Measurements from ENCODE around the gene TMEM235. TPM values are rescaled to one million over a fixed set of nuclear protein-coding genes. Genes with fewer than 3 reads are reported as not detected.

Gene TMEM235
- total and polyA plus RNA-seq, 2 donors (not counting 3 experiments of a cell fraction or from before 2014, with no cell fraction given), result 0.04 to 0.38 TPM

- dilution Hi-C loops (cut with MboI; ENCODE audit: extremely low pct_ligation_motif_present, low sequenced_read_pairs) (no loop called here), intact Hi-C loops (cut with micrococcal nuclease) (no loop called here)
- ChIA-PET POLR2A (no interaction called here), CTCF (interaction anchor here (1.6 kb wide), 1 partner anchor 33 kb away, joined by 4 read pairs; no protein-coding TSS in a partner anchor)
- H3K9me3 ChIP-seq (replicated peaks; ENCODE audit: control insufficient read depth, insufficient read depth, low read length), result no peaks in the 10 kb centered on the region
- H2AFZ ChIP-seq (ENCODE audit: low read depth, low read length), result no peak overlapping the region
- no peaks in the 10 kb centered on the region for H3K9me1 ChIP-seq (replicated peaks; ENCODE audit: control insufficient read depth, extremely low read depth, insufficient read depth, low read length)
- BruUV-seq (replicated peaks), result no TSS peak
- FAIRE-seq, result no peak
- no peak overlapping the region for H3K9ac ChIP-seq (replicated peaks; ENCODE audit: extremely low read depth, insufficient read depth, low read length)
- no peak for DNase-seq (ENCODE audit: low read depth, low spot score)
- no peak overlapping the region for H3K4me3 ChIP-seq (replicated peaks in 1 of 3; ENCODE audit: insufficient read depth in 1 of 3, low read depth in 1 of 3, low read length in 3 of 3)
- H3K36me3 ChIP-seq (ENCODE audit: control insufficient read depth in 2 of 2, extremely low read depth in 1 of 2, insufficient read depth in 2 of 2, low read length in 2 of 2), result no peaks in the 10 kb centered on the region
- TF ChIP-seq GATA2 (IDR thresholded peaks at IDR 0.05; ENCODE audit: insufficient read depth, insufficient read length, low read depth, low read length) (no peak), MAX (IDR thresholded peaks at IDR 0.05; ENCODE audit: insufficient read depth, insufficient read length) (no peak), MYC (IDR thresholded peaks at IDR 0.05; ENCODE audit: low read depth, low read length) (no peak), POLR2A (IDR thresholded peaks at IDR 0.05; ENCODE audit: low read depth, low read length) (no peak), CTCF (IDR thresholded peaks at IDR 0.05; ENCODE audit: extremely low read depth in 1 of 2, insufficient read depth in 1 of 2, low read depth in 1 of 2, low read length in 2 of 2) (no peak), JUN (IDR thresholded peaks at IDR 0.05; ENCODE audit: borderline replicate concordance, insufficient read depth, insufficient read length, low read depth) (no peak), FOS (IDR thresholded peaks at IDR 0.05; ENCODE audit: borderline replicate concordance, insufficient read depth, low read length) (no peak), EZH2 (IDR thresholded peaks at IDR 0.05; ENCODE audit: borderline replicate concordance, low read depth, low read length, severe bottlenecking) (no peak), POLR2AphosphoS5 (IDR thresholded peaks at IDR 0.05; ENCODE audit: insufficient read depth, low read depth, low read length) (no peak)
- H3K27me3 ChIP-seq (ENCODE audit: control insufficient read depth in 2 of 2, insufficient read depth in 2 of 2, low read length in 2 of 2), result no peaks in the 10 kb centered on the region
- no peak overlapping the region for H3K27ac ChIP-seq (ENCODE audit: insufficient read depth, low read depth, low read length)
- no peaks in the 10 kb centered on the region for H4K20me1 ChIP-seq (replicated peaks; ENCODE audit: control insufficient read depth, extremely low read depth, insufficient read depth, low read length)
- H3K4me2 ChIP-seq (ENCODE audit: insufficient read depth, low read length), result no peak overlapping the region
- H3K4me1 ChIP-seq (ENCODE audit: control insufficient read depth, extremely low read depth, insufficient read depth, low read length), result no peaks in the 10 kb centered on the region
- H3K79me2 ChIP-seq (ENCODE audit: control insufficient read depth, insufficient read depth, low read length), result no peaks in the 10 kb centered on the region
Observed at GRCh38 chr17:78284146-78284545, 52.7 kb downstream of the TMEM235 start.
